CD14-positive monocyte (primary cell): ENCODE data around the gene PLOD2. TPM values are rescaled to one million over a fixed set of nuclear protein-coding genes. Genes with fewer than 3 reads are reported as not detected.

Experiments used
- DNase-seq, 3 donors: peaks; one replicate each; pipeline ENCODE4 v3.0.0-alpha.2; 2011 to 2022
- H2AFZ ChIP-seq: 2 replicates; pipeline ENCODE4 v1.6.0; 2012; ENCODE audit warnings: mild to moderate bottlenecking, low read depth, low read length, inconsistent platforms; ENCODE audit not compliant: insufficient read depth, poor library complexity, severe bottlenecking
- H3K27ac ChIP-seq, 2 donors: 1 replicate in 1 of 2; 2 replicates in 1 of 2; pipeline ENCODE4 v1.5.1; 2012 to 2013; ENCODE audit warnings: low read length in 2 of 2, control low read depth in 1 of 2, inconsistent platforms in 1 of 2, low read depth in 1 of 2, mild to moderate bottlenecking in 1 of 2
- H3K27me3 ChIP-seq, 2 donors: one replicate each; pipeline versions ENCODE4 v1.6.0 to v1.6.1; 2011 to 2013; ENCODE audit warnings: low read length in 2 of 2; ENCODE audit not compliant: control insufficient read depth in 2 of 2, insufficient read depth in 2 of 2
- H3K36me3 ChIP-seq, 2 donors: replicated peaks in 1 of 2; 1 replicate in 1 of 2; 2 replicates in 1 of 2; pipeline versions ENCODE4 v1.5.1 to v1.6.1; 2012 to 2013; ENCODE audit warnings: low read length in 2 of 2, control low read depth in 1 of 2, inconsistent platforms in 1 of 2, mild to moderate bottlenecking in 1 of 2; ENCODE audit not compliant: insufficient read depth in 2 of 2, control insufficient read depth in 1 of 2
- H3K4me1 ChIP-seq, 2 donors: 1 replicate in 1 of 2; 2 replicates in 1 of 2; pipeline versions ENCODE4 v1.5.1 to v1.6.1; 2012 to 2013; ENCODE audit warnings: low read length in 2 of 2, control low read depth in 1 of 2, inconsistent platforms in 1 of 2, mild to moderate bottlenecking in 1 of 2, moderate library complexity in 1 of 2; ENCODE audit not compliant: insufficient read depth in 2 of 2, control insufficient read depth in 1 of 2
- H3K4me2 ChIP-seq: replicated peaks from 2 replicates; pipeline ENCODE3; 2012; ENCODE audit warnings: low read length, moderate library complexity, mild to moderate bottlenecking; ENCODE audit not compliant: poor library complexity, severe bottlenecking; ENCODE audit errors: extremely low read depth
- H3K4me3 ChIP-seq, 3 experiments: fragments of 200-600 bp in 1 of 3; sonication (generic) in 1 of 3; replicated peaks in 1 of 3; 1 replicate in 2 of 3; 2 replicates in 1 of 3; pipeline ENCODE4 v1.5.1; 2011 to 2013; ENCODE audit warnings: low read length in 3 of 3, mild to moderate bottlenecking in 3 of 3, control low read depth in 2 of 3, low read depth in 2 of 3, inconsistent platforms in 1 of 3, moderate library complexity in 1 of 3
- H3K79me2 ChIP-seq: 2 replicates; pipeline ENCODE4 v1.6.0; 2012; ENCODE audit warnings: mild to moderate bottlenecking, control low read depth, inconsistent platforms, low read length, moderate library complexity; ENCODE audit not compliant: insufficient read depth
- H3K9ac ChIP-seq: 2 replicates; pipeline ENCODE4 v1.6.0; 2017; ENCODE audit warnings: low read length, mild to moderate bottlenecking; ENCODE audit not compliant: insufficient read depth, poor library complexity, severe bottlenecking
- H3K9me3 ChIP-seq, 2 donors: replicated peaks in 1 of 2; 1 replicate in 1 of 2; 2 replicates in 1 of 2; pipeline versions ENCODE4 v1.5.1 to v1.6.1; 2012 to 2013; ENCODE audit warnings: low read length in 2 of 2, control low read depth in 1 of 2; ENCODE audit not compliant: control insufficient read depth in 1 of 2, insufficient read depth in 1 of 2
- H4K20me1 ChIP-seq: 2 replicates; pipeline ENCODE4 v1.6.0; 2012; ENCODE audit warnings: mild to moderate bottlenecking, low read length, control low read depth, moderate library complexity; ENCODE audit not compliant: insufficient read depth
- H3K27ac Mint-ChIP-seq, 7 donors: one replicate each; pipeline ENCODE4 v1.8.0; 2020; ENCODE audit warnings: mild to moderate bottlenecking in 7 of 7, mixed read lengths in 7 of 7, moderate library complexity in 6 of 7, inconsistent platforms in 2 of 7
- H3K27me3 Mint-ChIP-seq, 3 donors: one replicate each; pipeline ENCODE4 v1.8.0; 2021 to 2022; ENCODE audit warnings: low read depth in 3 of 3, mild to moderate bottlenecking in 3 of 3, mixed read lengths in 3 of 3, moderate library complexity in 3 of 3, inconsistent platforms in 1 of 3
- H3K36me3 Mint-ChIP-seq, 2 donors: one replicate each; pipeline ENCODE4 v1.8.0; 2020; ENCODE audit warnings: mixed read lengths in 2 of 2, inconsistent platforms in 1 of 2, mild to moderate bottlenecking in 1 of 2
- H3K4me1 Mint-ChIP-seq: one replicate; pipeline ENCODE4 v1.8.0; 2020; ENCODE audit warnings: mild to moderate bottlenecking, mixed read lengths
- H3K4me3 Mint-ChIP-seq, 2 donors: one replicate each; pipeline ENCODE4 v1.8.0; 2020; ENCODE audit warnings: mild to moderate bottlenecking in 2 of 2, mixed read lengths in 2 of 2, moderate library complexity in 1 of 2
- H3K9me3 Mint-ChIP-seq, 7 donors: one replicate each; pipeline ENCODE4 v1.8.0; 2020 to 2022; ENCODE audit warnings: mixed read lengths in 7 of 7, mild to moderate bottlenecking in 6 of 7, moderate library complexity in 6 of 7, inconsistent platforms in 2 of 7
- CTCF ChIP-seq: fragments of 200-600 bp; IDR thresholded peaks from one replicate; pipeline ENCODE4 v1.8.0; 2022; ENCODE audit warnings: antibody characterized with exemption, mild to moderate bottlenecking
- WGBS: methylation state at CpG from one replicate; pipeline ENCODE4 v1.1.5; 2013; ENCODE audit warnings: missing lambda C conversion rate; ENCODE audit not compliant: insufficient coverage; 5-methylcytosine and 5-hydroxymethylcytosine counted together
- intact Hi-C, 2 donors: fragments of 100-400 bp; cut with micrococcal nuclease; formaldehyde crosslinking; loops; one replicate each; pipeline versions ENCODE4 v1.15.0 to v1.15.1; 2023
- polyA plus RNA-seq, 3 donors: library from polyadenylated mRNA; depleted of rRNA in 1 of 3; unstranded in 2 of 3; stranded (reverse) in 1 of 3; fragments of 300-500 nt in 2 of 3; fragments of >200 nt in 1 of 3; fragmentation: Illumina TruSeq in 2 of 3; gene quantifications; 1 replicate in 2 of 3; 2 replicates in 1 of 3; pipeline ENCODE4 v1.2.3, GENCODE V29; 2012 to 2021

PLOD2 gene
- polyA plus RNA-seq, 3 donors = not detected

DNA sequence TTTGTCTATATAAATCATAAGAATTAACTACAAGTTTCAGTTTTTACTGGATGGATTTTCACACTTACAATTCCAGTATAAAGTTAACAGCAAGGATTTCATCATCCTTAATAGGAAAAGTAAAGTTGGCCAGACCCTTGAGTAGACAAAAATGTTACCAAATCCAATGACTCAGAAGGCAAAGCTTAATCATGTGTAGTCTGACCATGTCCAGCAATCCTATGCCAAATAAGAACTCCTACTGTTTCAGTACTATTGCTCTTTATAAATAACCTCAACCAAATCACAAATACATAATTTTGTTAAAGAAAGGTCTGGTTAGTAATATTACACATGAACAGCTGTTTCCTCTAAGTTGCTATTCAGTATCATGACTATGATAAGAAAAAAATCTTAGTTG, 35.0 kb downstream of the PLOD2 start:
- no peak overlapping the region for H3K4me2 ChIP-seq
- DNase-seq = no peak
- no peak overlapping the region for H3K4me3 Mint-ChIP-seq

DNA sequence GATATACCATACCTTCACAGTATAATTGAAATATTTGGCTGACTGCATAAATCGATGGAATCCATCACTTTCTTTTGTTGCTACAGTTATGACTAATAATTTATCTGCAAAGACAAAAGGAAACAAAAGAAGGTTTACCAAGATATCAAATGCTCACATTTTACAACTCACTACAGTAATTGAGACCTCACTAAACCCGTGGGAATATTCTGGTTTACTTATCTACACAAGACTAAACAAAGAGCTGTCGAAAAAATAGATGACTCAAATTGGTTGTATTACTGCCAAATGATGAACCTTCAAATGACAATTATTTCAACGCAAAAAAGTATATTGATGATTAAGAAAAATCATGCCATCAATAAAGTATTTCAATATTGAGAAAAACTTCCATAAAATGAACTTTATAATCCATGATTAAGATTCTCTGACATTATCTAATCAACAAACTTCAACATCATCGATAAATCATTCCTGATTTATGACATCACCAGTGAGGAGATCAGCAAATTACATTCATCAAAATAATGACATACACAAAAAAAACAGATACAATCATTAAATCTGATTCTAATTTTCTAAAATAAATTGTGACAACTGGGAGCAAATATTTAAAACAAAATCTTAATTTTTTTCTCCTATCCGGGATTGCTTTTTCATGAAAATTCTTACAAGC, 36.7 kb downstream of the PLOD2 start:
- Histone ChIP-seq H3K9ac (no peak overlapping the region), H3K36me3 (no peaks in the 10 kb centered on the region), H4K20me1 (no peaks in the 10 kb centered on the region), H3K9me3 (no peaks in the 10 kb centered on the region), H2AFZ (no peak overlapping the region), H3K4me2 (no peak overlapping the region), H3K27me3 (no peaks in the 10 kb centered on the region), H3K4me3 (no peak overlapping the region), H3K27ac (no peak overlapping the region), H3K4me1 (no peaks in the 10 kb centered on the region), H3K79me2 (no peaks in the 10 kb centered on the region)
- Mint-ChIP-seq H3K4me3 (no peak overlapping the region), H3K4me1 (no peaks in the 10 kb centered on the region), H3K9me3 (peaks cover 0 to 5% (median 3%) of the 10 kb centered on the region in 7 donors), H3K36me3 (no peaks in the 10 kb centered on the region), H3K27ac (no peak overlapping the region), H3K27me3 (peaks cover 0 to 2% (median 0%) of the 10 kb centered on the region in 3 donors)
- no CpG with 5 or more reads among the region's 6 CpGs for WGBS
- intact Hi-C loops = no loop called here
- no peak for DNase-seq
- no peak for TF ChIP-seq CTCF

More for the DNA sequence above, 35.0 kb downstream of the PLOD2 start:
- no peak for TF ChIP-seq CTCF
- Histone ChIP-seq H2AFZ (no peak overlapping the region), H3K79me2 (no peaks in the 10 kb centered on the region), H3K4me1 (no peaks in the 10 kb centered on the region), H3K27me3 (no peaks in the 10 kb centered on the region), H3K36me3 (no peaks in the 10 kb centered on the region), H3K4me3 (no peak overlapping the region), H4K20me1 (no peaks in the 10 kb centered on the region), H3K9me3 (no peaks in the 10 kb centered on the region), H3K27ac (no peak overlapping the region), H3K9ac (no peak overlapping the region)
- peaks cover 0 to 2% (median 2%) of the 10 kb centered on the region in 3 donors for H3K27me3 Mint-ChIP-seq
- H3K9me3 Mint-ChIP-seq = peaks cover 0 to 4% (median 2%) of the 10 kb centered on the region in 7 donors
- intact Hi-C loops = no loop called here
- H3K27ac Mint-ChIP-seq = no peak overlapping the region
- no peaks in the 10 kb centered on the region for H3K4me1 Mint-ChIP-seq
- H3K36me3 Mint-ChIP-seq = no peaks in the 10 kb centered on the region
